T-cell (primary cell): ENCODE results near the gene RAB34. TPM values are rescaled to one million over a fixed set of nuclear protein-coding genes. Genes with fewer than 3 reads are reported as not detected.

ENCODE experiments used
- ATAC-seq, 4 experiments: fragments of 200-7000 bp in 3 of 4; fragments of 150-1000 bp in 1 of 4; cut with Tn5 transposase; replicated peaks in 1 of 4; 1 replicate in 3 of 4; 2 replicates in 1 of 4; pipeline ENCODE4 v1.10.0; 2021; ENCODE audit warnings: moderate library complexity in 3 of 4, mild to moderate bottlenecking in 2 of 4, moderate number of reproducible peaks in 1 of 4
- CTCF ChIA-PET, 2 donors: fragments of 300-600 bp; sonication (Branson Sonifier 250); formaldehyde crosslinking; loops; one replicate each; lab custom pipeline; 2022; ENCODE audit warnings: antibody characterized with exemption in 2 of 2; lab: Charles Lee
- POLR2A ChIA-PET, 2 donors: fragments of 300-600 bp; sonication (Branson Sonifier 250); formaldehyde crosslinking; loops; one replicate each; lab custom pipeline; 2022; ENCODE audit warnings: antibody characterized with exemption in 2 of 2; lab: Charles Lee
- DNase-seq, 35 experiments: peaks; one replicate each; pipeline versions ENCODE4 v3.0.0 to v3.0.0-alpha.2; 2013 to 2023
- H3K27ac ChIP-seq: one replicate; pipeline ENCODE4 v1.5.1; 2013; ENCODE audit warnings: low read length
- H3K27me3 ChIP-seq, 2 experiments: replicated peaks in 1 of 2; 1 replicate in 1 of 2; 2 replicates in 1 of 2; pipeline versions ENCODE4 v1.6.1 to v1.7.0; 2013; ENCODE audit warnings: low read length in 1 of 2, mixed read lengths in 1 of 2; ENCODE audit not compliant: control insufficient read depth in 2 of 2, insufficient read depth in 2 of 2; ENCODE audit errors: extremely low read depth in 1 of 2
- H3K36me3 ChIP-seq, 2 donors: 1 replicate in 1 of 2; 2 replicates in 1 of 2; pipeline versions ENCODE4 v1.6.1 to v1.7.0; 2013; ENCODE audit warnings: low read length in 1 of 2; ENCODE audit not compliant: control insufficient read depth in 2 of 2, insufficient read depth in 1 of 2; ENCODE audit errors: extremely low read depth in 1 of 2
- H3K4me1 ChIP-seq, 2 experiments: 1 replicate in 1 of 2; 2 replicates in 1 of 2; pipeline versions ENCODE4 v1.6.1 to v1.7.0; 2013; ENCODE audit warnings: low read length in 2 of 2, mixed read lengths in 1 of 2; ENCODE audit not compliant: insufficient read depth in 2 of 2, control insufficient read depth in 1 of 2; ENCODE audit errors: extremely low read depth in 1 of 2
- H3K4me3 ChIP-seq, 2 donors: 1 replicate in 1 of 2; 2 replicates in 1 of 2; pipeline versions ENCODE4 v1.5.1 to v1.7.0; 2013; ENCODE audit warnings: mild to moderate bottlenecking in 2 of 2, low read length in 1 of 2, moderate library complexity in 1 of 2; ENCODE audit not compliant: control insufficient read depth in 1 of 2; ENCODE audit errors: extremely low read depth in 1 of 2
- H3K9me3 ChIP-seq: 2 replicates; pipeline ENCODE4 v1.7.0; 2013
- H3K27ac Mint-ChIP-seq, 2 donors: one replicate each; pipeline ENCODE4 v1.8.0; 2020 to 2021; ENCODE audit warnings: mild to moderate bottlenecking in 2 of 2, mixed read lengths in 2 of 2
- H3K27me3 Mint-ChIP-seq, 2 donors: one replicate each; pipeline ENCODE4 v1.8.0; 2021 to 2022; ENCODE audit warnings: mixed read lengths in 2 of 2
- H3K36me3 Mint-ChIP-seq: one replicate; pipeline ENCODE4 v1.8.0; 2021; ENCODE audit warnings: mixed read lengths
- H3K4me1 Mint-ChIP-seq, 3 donors: one replicate each; pipeline ENCODE4 v1.8.0; 2020 to 2022; ENCODE audit warnings: mixed read lengths in 3 of 3, mild to moderate bottlenecking in 1 of 3
- H3K4me3 Mint-ChIP-seq, 3 donors: one replicate each; pipeline ENCODE4 v1.8.0; 2020 to 2022; ENCODE audit warnings: mild to moderate bottlenecking in 3 of 3, mixed read lengths in 3 of 3, moderate library complexity in 3 of 3
- H3K9me3 Mint-ChIP-seq, 3 donors: one replicate each; pipeline ENCODE4 v1.8.0; 2020 to 2022; ENCODE audit warnings: mixed read lengths in 3 of 3
- WGBS: methylation state at CpG from one replicate; pipeline ENCODE4 v1.1.5; 2013; ENCODE audit warnings: missing lambda C conversion rate; ENCODE audit not compliant: insufficient coverage; 5-methylcytosine and 5-hydroxymethylcytosine counted together
- total RNA-seq, 35 experiments: library from RNA in 6 of 35; stranded (reverse) in 6 of 35; fragments of 120-200 nt in 1 of 35; gene quantifications; one replicate each; pipeline versions ENCODE4 v1.2.1 to v1.2.4 and lab custom pipeline; 2013 to 2026

RAB34 gene
- total RNA-seq, 5 donors from 2014 or later (not counting 1 experiment from before 2014, with no cell fraction given), result 7.6 to 82.8 (median 11.0) TPM

GRCh38 chr17:28700830-28701492, 16.7 kb downstream of the RAB34 start:
- Mint-ChIP-seq H3K9me3 (no peaks in the 10 kb centered on the region), H3K27ac (no peak overlapping the region), H3K4me1 (peaks cover 0 to 4% (median 0%) of the 10 kb centered on the region in 3 donors), H3K36me3 (peaks cover 56% of the 10 kb centered on the region), H3K27me3 (no peaks in the 10 kb centered on the region), H3K4me3 (no peak overlapping the region)
- Histone ChIP-seq H3K4me3 (no peak overlapping the region), H3K27ac (no peak overlapping the region), H3K36me3 (peaks cover 39 to 83% of the 10 kb centered on the region in 2 donors), H3K4me1 (no peaks in the 10 kb centered on the region), H3K9me3 (no peaks in the 10 kb centered on the region), H3K27me3 (no peaks in the 10 kb centered on the region)
- 96% methylated on average over 8 of the region's 10 CpGs for WGBS
- POLR2A ChIA-PET, result no interaction called here
- ATAC-seq (no peak), DNase-seq (no peak)
- CTCF ChIA-PET, result no interaction called here

GRCh38 chr17:28700278-28700677, 17.4 kb downstream of the RAB34 start:
- no peaks in the 10 kb centered on the region for H3K9me3 ChIP-seq
- peaks cover 43 to 90% of the 10 kb centered on the region in 2 donors for H3K36me3 ChIP-seq
- H3K27me3 ChIP-seq, result no peaks in the 10 kb centered on the region
- peaks cover 0 to 4% (median 0%) of the 10 kb centered on the region in 3 donors for H3K4me1 Mint-ChIP-seq
- ATAC-seq (no peak), DNase-seq (no peak)
- H3K36me3 Mint-ChIP-seq, result peaks cover 60% of the 10 kb centered on the region
- H3K4me3 ChIP-seq, result no peak overlapping the region
- H3K4me3 Mint-ChIP-seq, result no peak overlapping the region
- H3K4me1 ChIP-seq, result no peaks in the 10 kb centered on the region
- H3K27ac Mint-ChIP-seq, result no peak overlapping the region
- CTCF ChIA-PET, result no interaction called here
- no peak overlapping the region for H3K27ac ChIP-seq
- H3K9me3 Mint-ChIP-seq, result no peaks in the 10 kb centered on the region
- WGBS, result 96% methylated on average over 5 of the region's 8 CpGs
- no peaks in the 10 kb centered on the region for H3K27me3 Mint-ChIP-seq
- POLR2A ChIA-PET, result no interaction called here

- Histone ChIP-seq H3K27me3 (no peaks in the 10 kb centered on the region), H3K4me1 (no peaks in the 10 kb centered on the region), H3K36me3 (peaks cover 41 to 99% of the 10 kb centered on the region in 2 donors), H3K4me3 (no peak overlapping the region), H3K9me3 (no peaks in the 10 kb centered on the region), H3K27ac (no peak overlapping the region)
- Mint-ChIP-seq H3K36me3 (peaks cover 68% of the 10 kb centered on the region), H3K27me3 (no peaks in the 10 kb centered on the region), H3K9me3 (no peaks in the 10 kb centered on the region), H3K4me1 (no peaks in the 10 kb centered on the region), H3K27ac (no peak overlapping the region), H3K4me3 (no peak overlapping the region)
- CTCF ChIA-PET, result no interaction called here
- DNase-seq, result no peak
- POLR2A ChIA-PET, result no interaction called here
- no peak for ATAC-seq
- WGBS, result 94% methylated on average over 5 of the region's 6 CpGs
Observed at GRCh38 chr17:28698253-28698941, 19.3 kb downstream of the RAB34 start.

DNA sequence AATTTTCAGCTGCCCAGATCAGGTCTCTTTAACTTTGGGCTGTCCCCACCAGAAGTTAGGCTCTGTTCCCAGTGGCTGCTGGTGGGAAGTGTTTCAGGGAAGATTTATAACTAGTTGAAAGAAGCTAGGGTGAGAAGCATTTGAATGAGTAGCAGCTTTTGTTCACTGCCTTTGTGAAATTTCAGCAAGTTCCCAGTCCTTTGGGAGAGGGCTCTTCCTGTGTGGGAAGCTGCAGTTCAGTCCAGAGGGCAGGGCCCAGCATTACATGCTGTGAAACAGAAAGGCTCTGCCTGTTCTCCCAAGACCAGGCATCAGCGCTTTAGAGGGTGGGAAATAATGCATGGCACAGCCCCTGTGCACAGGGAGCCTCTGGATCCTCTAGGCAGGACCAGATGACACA, 23.8 kb downstream of the RAB34 start:
- no peak overlapping the region for H3K27ac Mint-ChIP-seq
- ChIA-PET CTCF (no interaction called here), POLR2A (no interaction called here)

DNA sequence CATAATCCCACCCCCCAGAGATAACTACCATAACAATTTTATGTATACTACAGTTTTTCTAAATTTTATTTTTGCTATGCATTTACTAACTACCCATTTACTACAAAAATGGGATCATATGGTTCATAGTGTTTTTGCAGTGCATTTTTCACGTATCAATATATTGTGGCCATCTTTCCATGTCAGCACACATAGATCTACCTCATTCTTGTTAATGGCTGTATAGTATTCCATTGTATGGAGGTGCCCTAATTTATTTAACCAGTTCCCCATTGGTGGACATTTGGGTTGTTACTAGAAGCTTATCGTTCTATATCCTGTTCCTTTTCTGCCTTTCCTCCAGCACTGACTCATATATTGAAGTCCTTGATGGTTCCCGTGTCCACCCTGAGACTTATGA, 28.7 kb downstream of the RAB34 start:
- no peak overlapping the region for H3K4me3 ChIP-seq
- H3K4me1 ChIP-seq, result no peaks in the 10 kb centered on the region
- no peaks in the 10 kb centered on the region for H3K27me3 ChIP-seq
- ChIA-PET POLR2A (interaction anchor here in 1 of 2 donors (0.7 kb wide), 1 partner anchor 22 kb away, joined by 3 read pairs; the partner anchor contains the start of gene PROCA1), CTCF (no interaction called here)
- WGBS, result 88% methylated on average over 1 of the region's 3 CpGs
- DNase-seq (no peak), ATAC-seq (no peak)
- H3K9me3 Mint-ChIP-seq, result no peaks in the 10 kb centered on the region
- no peaks in the 10 kb centered on the region for H3K4me1 Mint-ChIP-seq
- no peak overlapping the region for H3K27ac ChIP-seq
- no peaks in the 10 kb centered on the region for H3K9me3 ChIP-seq
- no peak overlapping the region for H3K4me3 Mint-ChIP-seq
- H3K36me3 Mint-ChIP-seq, result peaks cover 57% of the 10 kb centered on the region
- H3K27ac Mint-ChIP-seq, result no peak overlapping the region
- H3K27me3 Mint-ChIP-seq, result no peaks in the 10 kb centered on the region
- H3K36me3 ChIP-seq, result peaks cover 13 to 82% of the 10 kb centered on the region in 2 donors

More for the DNA sequence above, 23.8 kb downstream of the RAB34 start:
- Mint-ChIP-seq H3K27me3 (no peaks in the 10 kb centered on the region), H3K4me3 (no peak overlapping the region), H3K36me3 (peaks cover 54% of the 10 kb centered on the region), H3K4me1 (no peaks in the 10 kb centered on the region), H3K9me3 (no peaks in the 10 kb centered on the region)
- Histone ChIP-seq H3K4me3 (no peak overlapping the region), H3K4me1 (no peaks in the 10 kb centered on the region), H3K27me3 (no peaks in the 10 kb centered on the region), H3K36me3 (peaks cover 16 to 83% of the 10 kb centered on the region in 2 donors), H3K27ac (no peak overlapping the region), H3K9me3 (no peaks in the 10 kb centered on the region)
- 100% methylated on average over 1 of the region's 1 CpG for WGBS
- no peak for ATAC-seq
- DNase-seq, result no peak

DNA sequence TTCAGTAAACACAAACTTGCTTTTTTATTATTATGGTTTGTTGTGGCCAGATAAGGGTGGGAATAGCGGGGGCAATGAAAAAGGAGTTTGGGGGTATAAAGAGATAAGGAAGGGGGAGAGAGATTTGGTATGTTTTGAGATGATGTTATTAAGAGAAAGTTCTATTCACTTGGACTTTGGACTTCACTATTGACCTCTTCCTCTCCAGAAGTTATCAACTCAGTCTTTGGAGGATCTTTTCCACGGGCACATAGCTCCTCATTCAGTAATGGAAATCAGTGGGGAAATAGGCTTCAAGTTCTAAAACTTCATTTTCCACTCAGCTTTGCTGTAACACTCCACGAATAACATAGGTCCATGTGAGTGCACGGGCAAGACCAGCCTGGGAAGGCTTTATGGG, 29.2 kb downstream of the RAB34 start:
- H3K9me3 ChIP-seq, result no peaks in the 10 kb centered on the region
- Mint-ChIP-seq H3K4me1 (no peaks in the 10 kb centered on the region), H3K27ac (no peak overlapping the region), H3K4me3 (no peak overlapping the region), H3K9me3 (no peaks in the 10 kb centered on the region), H3K36me3 (peaks cover 53% of the 10 kb centered on the region), H3K27me3 (no peaks in the 10 kb centered on the region)
- H3K27me3 ChIP-seq, result no peaks in the 10 kb centered on the region
- H3K4me3 ChIP-seq, result no peak overlapping the region
- POLR2A ChIA-PET, result interaction anchor here (0.6 to 0.7 kb wide), 2 partner anchors 13 to 218 kb away, joined by 4 to 22 read pairs; no protein-coding TSS in a partner anchor
- no CpG with 5 or more reads among the region's 4 CpGs for WGBS
- no peak overlapping the region for H3K27ac ChIP-seq
- ATAC-seq (no peak), DNase-seq (no peak)
- H3K4me1 ChIP-seq, result no peaks in the 10 kb centered on the region
- CTCF ChIA-PET, result no interaction called here
- H3K36me3 ChIP-seq, result peaks cover 9 to 79% of the 10 kb centered on the region in 2 donors
